Naive thymus-derived CD8-positive, alpha-beta T cell (primary cell): ENCODE results near the gene PTGR1. TPM values are rescaled to one million over a fixed set of nuclear protein-coding genes. Genes with fewer than 3 reads are reported as not detected.

Source experiments
- ATAC-seq, 2 donors: fragments of 150-1000 bp; cut with Tn5 transposase in 1 of 2; sonication (Bioruptor Pico), chemical (Tn5 transposase) in 1 of 2; 1 replicate in 1 of 2; 2 replicates in 1 of 2; pipeline ENCODE4 v1.10.0; 2021; ENCODE audit warnings: mild to moderate bottlenecking in 2 of 2, moderate library complexity in 2 of 2
- POLR2A ChIA-PET: fragments of 350-600 bp; sonication (Branson Sonifier 250); formaldehyde crosslinking; loops from one replicate; lab custom pipeline; 2021; ENCODE audit warnings: antibody characterized with exemption; lab: Charles Lee
- DNase-seq, 10 donors: peaks; one replicate each; pipeline versions ENCODE4 v3.0.0 to v3.0.0-alpha.2; 2020 to 2022
- H3K27ac Mint-ChIP-seq, 10 donors: one replicate each; pipeline ENCODE4 v1.8.0; 2020 to 2022; ENCODE audit warnings: mild to moderate bottlenecking in 10 of 10, mixed read lengths in 10 of 10, moderate library complexity in 4 of 10, inconsistent platforms in 1 of 10
- H3K27me3 Mint-ChIP-seq, 5 donors: one replicate each; pipeline ENCODE4 v1.8.0; 2021 to 2022; ENCODE audit warnings: mixed read lengths in 5 of 5
- H3K36me3 Mint-ChIP-seq, 3 donors: one replicate each; pipeline ENCODE4 v1.8.0; 2020 to 2022; ENCODE audit warnings: mixed read lengths in 3 of 3, mild to moderate bottlenecking in 2 of 3, inconsistent platforms in 1 of 3
- H3K4me1 Mint-ChIP-seq, 4 donors: one replicate each; pipeline ENCODE4 v1.8.0; 2021 to 2022; ENCODE audit warnings: mixed read lengths in 4 of 4
- H3K4me3 Mint-ChIP-seq, 10 donors: one replicate each; pipeline ENCODE4 v1.8.0; 2020 to 2022; ENCODE audit warnings: mild to moderate bottlenecking in 10 of 10, mixed read lengths in 10 of 10, moderate library complexity in 6 of 10, inconsistent platforms in 1 of 10
- H3K9me3 Mint-ChIP-seq, 9 donors: one replicate each; pipeline ENCODE4 v1.8.0; 2020 to 2022; ENCODE audit warnings: mixed read lengths in 9 of 9, mild to moderate bottlenecking in 3 of 9, inconsistent platforms in 1 of 9, moderate library complexity in 1 of 9
- polyA plus RNA-seq, 3 donors: library from polyadenylated mRNA; unstranded; fragments of 300-500 nt; fragmentation: Illumina TruSeq; gene quantifications; one replicate each; pipeline ENCODE4 v1.2.3, GENCODE V29; 2021
- total RNA-seq, 8 experiments: library from RNA in 2 of 8; stranded (reverse) in 2 of 8; gene quantifications; one replicate each; pipeline ENCODE4 v1.2.3 and lab custom pipeline; 2021 to 2026

Gene PTGR1
- total and polyA plus RNA-seq, 5 experiments from 2014 or later = not detected

- no peak for ATAC-seq
- Mint-ChIP-seq H3K4me3 (no peak overlapping the region), H3K36me3 (no peaks in the 10 kb centered on the region), H3K27ac (no peak overlapping the region), H3K9me3 (no peaks in the 10 kb centered on the region), H3K27me3 (peaks cover 14 to 29% (median 22%) of the 10 kb centered on the region in 5 donors), H3K4me1 (peaks cover 0 to under 1% (median under 1%) of the 10 kb centered on the region in 4 donors)
- POLR2A ChIA-PET = no interaction called here
- DNase-seq = no peak
Measured at GRCh38 chr9:111605041-111605559, 5.7 kb upstream of the PTGR1 start.

GRCh38 chr9:111604054-111604615 lies 4.7 kb upstream of the PTGR1 start:
- Mint-ChIP-seq H3K9me3 (no peaks in the 10 kb centered on the region), H3K4me1 (peaks cover 6 to 10% (median 8%) of the 10 kb centered on the region in 4 donors)
- no peak for ATAC-seq

GRCh38 chr9:111603041-111603440 lies 3.6 kb upstream of the PTGR1 start:
- H3K4me3 Mint-ChIP-seq = peak overlapping the region in 1 of 10 donors; percentile 58
- H3K9me3 Mint-ChIP-seq = no peaks in the 10 kb centered on the region
- ATAC-seq (no peak), DNase-seq (no peak)
- POLR2A ChIA-PET = no interaction called here
- H3K27me3 Mint-ChIP-seq = peaks cover 17 to 34% (median 29%) of the 10 kb centered on the region in 5 donors
- H3K27ac Mint-ChIP-seq = no peak overlapping the region
- peaks cover 10 to 21% (median 15%) of the 10 kb centered on the region in 4 donors for H3K4me1 Mint-ChIP-seq
- H3K36me3 Mint-ChIP-seq = no peaks in the 10 kb centered on the region

More at GRCh38 chr9:111604054-111604615, 4.7 kb upstream of the PTGR1 start:
- Mint-ChIP-seq H3K36me3 (no peaks in the 10 kb centered on the region), H3K4me3 (no peak overlapping the region), H3K27ac (no peak overlapping the region), H3K27me3 (peaks cover 16 to 29% (median 25%) of the 10 kb centered on the region in 5 donors)
- POLR2A ChIA-PET = no interaction called here
- no peak for DNase-seq

DNA sequence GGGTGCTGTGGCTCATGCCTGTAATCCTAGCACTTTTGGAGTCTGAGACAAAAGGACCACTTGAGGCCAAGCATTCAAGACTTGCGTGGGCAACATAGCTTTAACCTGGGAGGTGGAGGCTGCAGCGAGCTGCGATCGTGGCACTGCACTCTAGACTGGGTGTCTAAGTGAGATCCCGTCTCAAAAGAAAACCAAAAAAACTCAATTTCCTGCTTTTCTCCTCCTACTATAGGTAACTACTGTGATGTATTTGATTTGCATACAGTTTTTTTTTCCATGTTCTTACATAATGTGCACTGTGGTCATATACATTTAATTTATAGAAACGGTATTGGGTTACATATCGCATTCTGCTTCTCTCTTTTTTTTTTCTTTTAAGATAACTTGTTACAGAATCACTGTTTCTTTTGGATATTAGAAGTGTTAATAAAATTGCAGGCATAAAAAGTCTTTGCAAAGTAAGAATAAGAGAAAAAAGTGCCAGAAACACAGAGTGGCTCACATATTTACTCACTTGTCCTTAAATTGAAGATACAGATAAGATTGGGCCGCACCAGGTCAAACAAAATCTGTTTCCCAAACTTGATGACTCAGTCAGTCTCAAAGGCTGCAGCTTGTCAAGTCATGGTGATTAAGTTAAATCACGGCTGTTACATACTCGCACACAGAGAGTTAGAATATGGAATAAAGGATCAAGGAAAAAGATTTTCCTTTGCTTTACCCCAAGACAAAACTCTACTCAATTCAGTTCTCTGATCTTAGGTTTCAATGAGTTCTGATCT lies 2.0 kb upstream of the PTGR1 start:
- Mint-ChIP-seq H3K9me3 (no peaks in the 10 kb centered on the region), H3K27ac (no peak overlapping the region)
- POLR2A ChIA-PET = no interaction called here

GRCh38 chr9:111599955-111600343 lies 502 bp upstream of the PTGR1 start:
- DNase-seq = peak in 3 of 10 donors; percentile 3 to 17 (median 3)
- Mint-ChIP-seq H3K27ac (no peak overlapping the region), H3K27me3 (peaks cover 22 to 42% (median 40%) of the 10 kb centered on the region in 5 donors)

More for the DNA sequence above, 2.0 kb upstream of the PTGR1 start:
- ATAC-seq (no peak), DNase-seq (peak in 1 of 10 donors; percentile 1)
- Mint-ChIP-seq H3K4me3 (peak overlapping the region in 4 of 10 donors; percentile 13 to 39 (median 28)), H3K27me3 (peaks cover 22 to 42% (median 34%) of the 10 kb centered on the region in 5 donors), H3K4me1 (peaks cover 12 to 28% (median 21%) of the 10 kb centered on the region in 4 donors), H3K36me3 (no peaks in the 10 kb centered on the region)

GRCh38 chr9:111598733-111599091 lies 735 bp downstream of the PTGR1 start:
- Mint-ChIP-seq H3K27ac (peak overlapping the region in 2 of 10 donors; percentile 25 to 31), H3K9me3 (no peaks in the 10 kb centered on the region), H3K36me3 (no peaks in the 10 kb centered on the region), H3K4me3 (peak overlapping the region; percentile 77 to 94 (median 90)), H3K4me1 (peaks cover 12 to 28% (median 21%) of the 10 kb centered on the region in 4 donors), H3K27me3 (peaks cover 22 to 42% (median 40%) of the 10 kb centered on the region in 5 donors)
- ATAC-seq (peak; percentile 18 to 37), DNase-seq (peak in 3 of 10 donors; percentile 15 to 18 (median 16))
- POLR2A ChIA-PET = interaction anchor here (0.7 to 2.2 kb wide), 2 partner anchors 33 to 476 kb away, joined by 3 to 9 read pairs; partner anchors contain the start of gene DNAJC25

More at GRCh38 chr9:111599955-111600343, 502 bp upstream of the PTGR1 start:
- H3K4me1 Mint-ChIP-seq = peaks cover 12 to 28% (median 21%) of the 10 kb centered on the region in 4 donors
- ATAC-seq = no peak
- no peaks in the 10 kb centered on the region for H3K9me3 Mint-ChIP-seq
- peak overlapping the region in 9 of 10 donors; percentile 80 to 92 (median 88) for H3K4me3 Mint-ChIP-seq
- POLR2A ChIA-PET = interaction anchor here (2.2 kb wide), 1 partner anchor 475 kb away, joined by 9 read pairs; no protein-coding TSS in a partner anchor
- no peaks in the 10 kb centered on the region for H3K36me3 Mint-ChIP-seq

DNA sequence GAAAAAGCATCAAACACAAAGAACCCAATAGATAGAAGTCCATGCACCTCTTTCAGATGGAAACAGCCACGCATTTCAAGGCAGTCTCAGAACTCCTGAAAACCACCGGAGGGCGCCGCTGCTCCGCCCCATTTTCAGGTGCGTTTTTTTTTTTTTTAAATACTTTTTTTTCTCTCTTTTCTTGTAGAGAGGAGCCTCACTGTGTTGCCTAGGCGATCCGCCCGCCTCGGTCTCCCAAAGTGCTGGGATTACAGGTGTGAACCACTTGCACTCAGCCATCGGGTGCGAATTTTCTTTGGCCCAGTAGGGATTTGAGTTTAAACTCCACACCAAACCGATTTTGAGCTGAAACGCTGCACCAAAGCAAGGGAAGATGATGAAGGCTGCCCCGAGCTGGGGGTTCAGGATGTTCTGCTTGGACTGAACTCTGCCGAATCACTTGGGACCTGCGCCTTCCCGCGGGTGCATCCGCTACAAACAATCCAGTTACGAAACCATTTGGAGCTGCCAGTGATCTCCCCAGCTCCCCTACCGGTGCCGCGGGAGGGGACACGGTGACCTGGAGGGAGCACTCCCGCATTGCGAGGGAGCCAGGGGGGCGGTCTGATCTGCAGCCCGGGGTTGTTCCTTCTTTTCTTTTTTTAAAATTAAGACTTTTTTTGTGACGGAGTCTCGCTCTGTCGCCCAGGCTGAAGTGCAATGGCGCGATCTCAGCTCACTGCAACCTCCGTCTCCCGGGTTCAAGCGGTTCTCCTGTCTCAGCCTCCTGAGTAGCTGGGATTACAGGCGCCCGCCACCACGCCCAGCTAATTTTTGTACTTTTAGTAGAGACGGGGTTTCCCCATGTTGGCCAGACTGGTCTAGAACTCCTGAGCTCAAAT lies 1.4 kb downstream of the PTGR1 start:
- H3K27me3 Mint-ChIP-seq = peaks cover 22 to 42% (median 40%) of the 10 kb centered on the region in 5 donors
- ATAC-seq (peak; percentile 77 to 86), DNase-seq (peak; percentile 48 to 82 (median 59))
- peaks cover 12 to 28% (median 21%) of the 10 kb centered on the region in 4 donors for H3K4me1 Mint-ChIP-seq
- peak overlapping the region; percentile 77 to 94 (median 90) for H3K4me3 Mint-ChIP-seq
- no peaks in the 10 kb centered on the region for H3K9me3 Mint-ChIP-seq
- H3K27ac Mint-ChIP-seq = peak overlapping the region in 3 of 10 donors; percentile 22 to 31 (median 25)
- POLR2A ChIA-PET = interaction anchor here (0.7 to 2.2 kb wide), 2 partner anchors 33 to 477 kb away, joined by 3 to 9 read pairs; partner anchors contain the start of gene DNAJC25
- no peaks in the 10 kb centered on the region for H3K36me3 Mint-ChIP-seq

DNA sequence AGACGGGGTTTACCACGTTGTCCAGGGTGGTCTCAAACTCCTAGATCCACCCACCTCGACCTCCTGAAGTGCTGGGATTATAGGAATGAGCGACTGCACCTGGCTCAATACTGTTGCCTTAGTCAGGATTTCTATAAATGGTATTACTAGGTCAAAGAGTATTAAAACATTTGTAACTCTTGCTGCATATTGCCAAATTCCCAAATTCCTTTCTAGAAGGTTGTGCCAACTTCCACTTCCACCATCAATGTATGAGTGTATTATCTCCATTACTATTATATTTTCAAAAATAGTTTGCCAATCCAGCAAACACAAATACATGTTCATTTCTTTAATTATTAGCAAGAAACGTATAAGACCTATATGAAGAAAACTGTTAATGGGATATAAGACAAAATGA lies 10.6 kb downstream of the PTGR1 start:
- POLR2A ChIA-PET = interaction anchor here (0.7 kb wide), 1 partner anchor 20 kb away, joined by 3 read pairs; no protein-coding TSS in a partner anchor

GRCh38 chr9:111586378-111586777 lies 13.1 kb downstream of the PTGR1 start:
- H3K36me3 Mint-ChIP-seq = no peaks in the 10 kb centered on the region
- no peak overlapping the region for H3K4me3 Mint-ChIP-seq
- H3K27me3 Mint-ChIP-seq = peaks cover 0 to 5% (median 4%) of the 10 kb centered on the region in 5 donors
- no peaks in the 10 kb centered on the region for H3K9me3 Mint-ChIP-seq
- H3K4me1 Mint-ChIP-seq = no peaks in the 10 kb centered on the region
- POLR2A ChIA-PET = interaction anchor here (0.5 to 0.7 kb wide), 2 partner anchors 95 to 638 kb away, joined by 3 to 4 read pairs; no protein-coding TSS in a partner anchor
- no peak for ATAC-seq
- H3K27ac Mint-ChIP-seq = no peak overlapping the region
- no peak for DNase-seq

More for the DNA sequence above, 10.6 kb downstream of the PTGR1 start:
- H3K4me3 Mint-ChIP-seq = no peak overlapping the region
- no peak for ATAC-seq
- no peak overlapping the region for H3K27ac Mint-ChIP-seq
- no peaks in the 10 kb centered on the region for H3K9me3 Mint-ChIP-seq
- no peaks in the 10 kb centered on the region for H3K36me3 Mint-ChIP-seq
- H3K27me3 Mint-ChIP-seq = peaks cover 0 to 10% (median 4%) of the 10 kb centered on the region in 5 donors
- DNase-seq = no peak
- H3K4me1 Mint-ChIP-seq = no peaks in the 10 kb centered on the region

DNA sequence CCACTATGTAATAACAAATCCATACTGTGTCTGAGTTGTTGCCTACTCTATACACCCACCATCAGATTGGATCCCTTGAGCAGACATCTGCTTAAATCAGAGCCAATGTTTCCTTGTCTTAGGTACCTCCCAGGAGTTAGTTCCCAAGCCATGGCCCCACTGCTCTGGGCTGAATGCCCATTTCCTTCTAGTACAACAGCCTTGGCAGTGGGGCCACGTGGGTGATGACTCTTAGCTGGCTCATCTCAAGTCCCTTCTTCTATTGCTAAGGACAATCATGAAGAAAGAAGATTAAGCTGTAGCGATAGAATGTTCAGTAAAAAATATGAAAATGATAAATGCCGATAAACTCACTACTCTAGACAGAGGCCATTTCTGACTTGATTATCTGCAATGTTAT lies 16.6 kb downstream of the PTGR1 start:
- ATAC-seq (no peak), DNase-seq (no peak)
- Mint-ChIP-seq H3K27me3 (peaks cover 0 to 4% (median 2%) of the 10 kb centered on the region in 5 donors), H3K36me3 (peaks cover 0 to 2% (median 0%) of the 10 kb centered on the region in 3 donors), H3K9me3 (no peaks in the 10 kb centered on the region), H3K4me3 (no peak overlapping the region), H3K27ac (no peak overlapping the region), H3K4me1 (no peaks in the 10 kb centered on the region)
- POLR2A ChIA-PET = no interaction called here

DNA sequence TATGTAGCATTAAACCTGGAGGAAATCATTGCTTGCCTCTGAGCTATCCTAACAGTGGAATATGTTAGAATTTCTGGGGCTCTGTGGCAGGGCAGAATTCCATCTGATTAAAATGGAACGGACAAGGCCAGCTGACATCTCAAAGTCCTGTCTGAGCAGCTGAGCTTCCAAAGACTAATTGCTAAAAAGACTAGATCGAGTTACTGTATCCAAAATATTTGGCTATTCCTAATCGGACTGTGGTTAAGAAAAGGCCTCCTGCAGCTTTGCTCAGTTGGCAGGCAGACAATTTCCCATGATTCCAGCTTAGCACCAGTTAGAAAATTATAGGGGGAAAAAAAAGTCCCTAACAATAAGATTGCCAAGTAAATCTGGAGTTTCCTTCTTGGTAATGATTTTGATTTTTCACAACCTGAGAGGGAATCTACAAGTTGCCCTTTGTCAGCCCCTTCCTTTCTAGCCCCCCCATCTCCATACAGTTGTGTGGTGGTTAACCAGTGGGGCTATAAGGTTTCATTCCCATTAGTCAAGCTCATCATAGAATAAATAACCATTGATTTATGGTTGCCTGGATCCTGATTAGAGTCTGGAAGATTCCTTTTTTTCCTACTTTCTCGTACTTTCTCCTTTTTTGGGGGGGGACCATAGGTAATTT lies 26.4 kb downstream of the PTGR1 start:
- no peak overlapping the region for H3K27ac Mint-ChIP-seq
- peaks cover 0 to 30% (median 20%) of the 10 kb centered on the region in 9 donors for H3K9me3 Mint-ChIP-seq
- POLR2A ChIA-PET = no interaction called here
- ATAC-seq (no peak), DNase-seq (no peak)
- H3K27me3 Mint-ChIP-seq = peaks cover 9 to 23% (median 10%) of the 10 kb centered on the region in 5 donors
- H3K4me3 Mint-ChIP-seq = no peak overlapping the region
- no peaks in the 10 kb centered on the region for H3K4me1 Mint-ChIP-seq
- H3K36me3 Mint-ChIP-seq = peaks cover 7 to 29% (median 26%) of the 10 kb centered on the region in 3 donors
